ENCODE measurements around the gene CST11. TPM values are rescaled to one million over a fixed set of nuclear protein-coding genes. Genes with fewer than 3 reads are reported as not detected.

The CST11 gene
- total RNA-seq, 2 experiments from 2014 or later, result not detected

DNA sequence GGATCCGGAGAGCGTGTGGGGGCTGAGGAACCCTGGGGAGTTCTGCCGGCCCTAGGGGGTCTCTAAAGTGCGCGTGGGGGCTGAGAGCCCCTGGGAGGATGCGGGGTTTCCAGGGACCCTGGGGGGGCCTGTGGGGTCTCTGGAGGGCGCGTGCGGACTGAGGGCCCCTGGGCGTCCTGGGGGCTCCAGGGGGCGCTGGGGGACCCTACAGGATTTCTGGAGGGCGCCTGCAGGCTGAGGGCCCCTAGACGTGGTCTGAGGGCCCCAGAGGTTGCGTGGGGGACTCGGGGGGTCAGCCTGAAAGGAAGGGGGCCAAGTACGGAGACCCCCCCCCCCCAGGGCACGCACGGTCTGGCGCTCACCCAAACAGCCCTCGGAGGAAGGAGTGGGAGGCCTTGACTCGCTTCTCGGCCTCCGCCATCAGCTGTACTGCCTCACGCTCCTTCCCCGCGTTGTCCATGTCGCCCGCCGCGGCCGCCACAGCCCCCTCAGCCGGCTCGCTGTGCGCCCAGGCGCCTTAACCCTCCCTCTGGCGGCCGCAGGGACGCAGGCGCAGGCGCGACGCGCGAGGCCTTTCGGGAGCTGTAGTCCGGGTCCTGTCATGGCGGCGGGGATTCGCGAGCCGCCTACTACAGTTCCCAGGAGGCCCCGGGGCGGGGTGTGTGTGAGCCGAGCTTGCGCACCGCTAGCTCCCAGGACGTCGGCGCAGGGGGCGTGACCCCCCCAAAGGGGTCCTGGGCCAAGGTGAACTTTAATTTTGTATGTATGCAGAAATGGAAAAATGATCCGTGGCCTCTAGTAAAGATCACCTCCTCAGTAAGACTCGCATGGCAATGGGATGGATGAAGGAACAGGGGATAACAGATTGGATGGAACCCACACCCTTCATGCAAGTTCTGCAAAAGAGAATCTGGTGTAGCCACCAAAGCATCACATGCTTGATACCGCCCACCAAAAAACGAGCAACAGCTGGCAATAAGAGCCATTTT lies 31.4 kb downstream of the CST11 start, which contains the start of gene NAPB:
Gene NAPB (minus strand): TSS at position 546 of the 989 bp plus-strand sequence. CDS start 86 bp downstream, at position 460.
- Mint-ChIP-seq H3K36me3 (ENCODE audit: low read depth) (peaks cover 4% of the 10 kb centered on the region), H3K27me3 (no peaks in the 10 kb centered on the region), H3K27ac (peak within 1 kb of the TSS; percentile 80), H3K4me1 (ENCODE audit: low read depth) (peaks cover 62% of the 10 kb centered on the region), H3K9me3 (no peaks in the 10 kb centered on the region), H3K4me3 (peak within 1 kb of the TSS; percentile 93)
- DNase-seq (peak; percentile 96), ATAC-seq (peak; percentile 98)
- intact Hi-C loops (cut with micrococcal nuclease), result loop anchor here (5.0 kb wide), 1 partner anchor 59 kb away; the partner anchor contains the start of gene GZF1
- POLR2A ChIA-PET, result interaction anchor here (0.6 to 2.4 kb wide), 9 partner anchors 10 to 71 kb away, joined by 3 to 17 read pairs (median 4); partner anchors contain the start of gene NXT1
- TF ChIP-seq, protein P1, sequence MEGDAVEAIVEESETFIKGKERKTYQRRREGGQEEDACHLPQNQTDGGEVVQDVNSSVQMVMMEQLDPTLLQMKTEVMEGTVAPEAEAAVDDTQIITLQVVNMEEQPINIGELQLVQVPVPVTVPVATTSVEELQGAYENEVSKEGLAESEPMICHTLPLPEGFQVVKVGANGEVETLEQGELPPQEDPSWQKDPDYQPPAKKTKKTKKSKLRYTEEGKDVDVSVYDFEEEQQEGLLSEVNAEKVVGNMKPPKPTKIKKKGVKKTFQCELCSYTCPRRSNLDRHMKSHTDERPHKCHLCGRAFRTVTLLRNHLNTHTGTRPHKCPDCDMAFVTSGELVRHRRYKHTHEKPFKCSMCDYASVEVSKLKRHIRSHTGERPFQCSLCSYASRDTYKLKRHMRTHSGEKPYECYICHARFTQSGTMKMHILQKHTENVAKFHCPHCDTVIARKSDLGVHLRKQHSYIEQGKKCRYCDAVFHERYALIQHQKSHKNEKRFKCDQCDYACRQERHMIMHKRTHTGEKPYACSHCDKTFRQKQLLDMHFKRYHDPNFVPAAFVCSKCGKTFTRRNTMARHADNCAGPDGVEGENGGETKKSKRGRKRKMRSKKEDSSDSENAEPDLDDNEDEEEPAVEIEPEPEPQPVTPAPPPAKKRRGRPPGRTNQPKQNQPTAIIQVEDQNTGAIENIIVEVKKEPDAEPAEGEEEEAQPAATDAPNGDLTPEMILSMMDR (IDR thresholded peaks at IDR 0.05), result peak; percentile 43
- CTCF ChIA-PET, result interaction anchor here (0.7 to 6.1 kb wide), 16 partner anchors 11 to 185 kb away, joined by 3 to 41 read pairs (median 4); partner anchors contain the start of gene NXT1

- Mint-ChIP-seq H3K4me3 (peak overlapping the region; percentile 93), H3K27ac (peak overlapping the region; percentile 88), H3K9me3 (no peaks in the 10 kb centered on the region), H3K36me3 (ENCODE audit: low read depth) (peaks cover 10% of the 10 kb centered on the region), H3K27me3 (no peaks in the 10 kb centered on the region), H3K4me1 (ENCODE audit: low read depth) (peaks cover 67% of the 10 kb centered on the region)
- POLR2A ChIA-PET, result interaction anchor here (0.6 to 2.4 kb wide), 10 partner anchors 9 to 70 kb away, joined by 3 to 17 read pairs (median 4); partner anchors contain the start of gene NXT1
- intact Hi-C loops (cut with micrococcal nuclease), result loop anchor here (5.0 kb wide), 1 partner anchor 58 kb away; the partner anchor contains the start of gene GZF1
- CTCF ChIA-PET, result interaction anchor here (0.7 to 6.1 kb wide), 6 partner anchors 11 to 186 kb away, joined by 3 to 41 read pairs (median 4); partner anchors contain the start of genes GZF1 and NXT1
- DNase-seq (peak; percentile 69), ATAC-seq (peak; percentile 31)
- TF ChIP-seq, protein P1 (IDR thresholded peaks at IDR 0.05), result no peak
These were observed 32.4 kb downstream of the CST11 start for GRCh38 chr20:23419995-23420901.

DNA sequence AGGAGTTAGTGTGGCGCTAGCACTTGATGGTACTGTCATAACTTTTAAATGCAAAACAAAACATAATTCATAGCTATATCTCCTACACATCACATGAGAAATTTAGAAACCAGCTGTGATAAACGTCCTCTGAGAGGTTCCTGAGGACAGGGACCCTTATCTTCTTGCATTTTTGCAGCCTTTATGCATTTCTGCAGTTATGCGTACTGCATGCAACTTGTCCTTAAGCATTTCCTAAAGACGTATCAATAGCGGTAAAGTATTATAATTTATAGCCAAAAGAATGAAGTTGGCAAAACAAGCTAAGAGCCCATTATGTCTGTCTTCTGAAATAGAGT lies 33.0 kb downstream of the CST11 start:
- POLR2A ChIA-PET, result interaction anchor here (1.2 to 2.4 kb wide), 6 partner anchors 8 to 69 kb away, joined by 4 to 17 read pairs (median 6); partner anchors contain the start of gene NXT1
- CTCF ChIA-PET, result interaction anchor here (0.7 to 6.1 kb wide), 4 partner anchors 10 to 69 kb away, joined by 3 to 41 read pairs (median 4); partner anchors contain the start of genes GZF1 and NXT1
- TF ChIP-seq, protein P1 (IDR thresholded peaks at IDR 0.05), result no peak
- Mint-ChIP-seq H3K4me1 (ENCODE audit: low read depth) (peaks cover 66% of the 10 kb centered on the region), H3K4me3 (peak overlapping the region; percentile 93), H3K36me3 (ENCODE audit: low read depth) (peaks cover 10% of the 10 kb centered on the region), H3K9me3 (no peaks in the 10 kb centered on the region), H3K27me3 (no peaks in the 10 kb centered on the region), H3K27ac (peak overlapping the region; percentile 88)
- no peak for ATAC-seq
- no peak for DNase-seq
- intact Hi-C loops (cut with micrococcal nuclease), result no loop called here

- Mint-ChIP-seq H3K4me3 (no peak overlapping the region), H3K36me3 (ENCODE audit: low read depth) (peaks cover 10% of the 10 kb centered on the region), H3K4me1 (ENCODE audit: low read depth) (peaks cover 65% of the 10 kb centered on the region), H3K27me3 (no peaks in the 10 kb centered on the region), H3K9me3 (no peaks in the 10 kb centered on the region), H3K27ac (peak overlapping the region; percentile 60)
- TF ChIP-seq, protein P1 (IDR thresholded peaks at IDR 0.05), result no peak
- no peak for ATAC-seq
- POLR2A ChIA-PET, result interaction anchor here (0.8 to 1.7 kb wide), 3 partner anchors 12 to 68 kb away, joined by 3 to 6 read pairs (median 3); no protein-coding TSS in a partner anchor
- intact Hi-C loops (cut with micrococcal nuclease), result no loop called here
- CTCF ChIA-PET, result interaction anchor here (1.3 to 6.1 kb wide), 2 partner anchors 14 to 67 kb away, joined by 5 to 41 read pairs; partner anchors contain the start of gene NXT1
- DNase-seq, result no peak
These were observed 34.8 kb downstream of the CST11 start for GRCh38 chr20:23417861-23418260.
